Hepatocyte (in vitro differentiated cells): ENCODE measurements around the gene C16orf86. TPM values are rescaled to one million over a fixed set of nuclear protein-coding genes. Genes with fewer than 3 reads are reported as not detected.

Experiments
- DNase-seq: peaks from one replicate; pipeline ENCODE4 v3.0.0-alpha.2; 2016; ENCODE audit warnings: low spot score
- H2AFZ ChIP-seq: fragments of 200-600 bp; sonication (generic); 2 replicates; pipeline ENCODE4 v1.6.0; 2016; ENCODE audit warnings: antibody characterized with exemption, mild to moderate bottlenecking
- H3K27ac ChIP-seq: fragments of 200-600 bp; sonication (generic); 2 replicates; pipeline ENCODE4 v1.5.1; 2016; ENCODE audit warnings: mild to moderate bottlenecking
- H3K27me3 ChIP-seq: fragments of 200-600 bp; sonication (generic); 2 replicates; pipeline ENCODE4 v1.6.1; 2016
- H3K36me3 ChIP-seq: fragments of 200-600 bp; sonication (generic); replicated peaks from 2 replicates; pipeline ENCODE4 v1.5.1; 2016; ENCODE audit warnings: low read depth; ENCODE audit not compliant: insufficient read depth
- H3K4me1 ChIP-seq: fragments of 200-600 bp; sonication (generic); 2 replicates; pipeline ENCODE4 v1.5.1; 2016; ENCODE audit warnings: mild to moderate bottlenecking, moderate library complexity; ENCODE audit not compliant: insufficient read depth
- H3K4me2 ChIP-seq: fragments of 200-600 bp; sonication (generic); 2 replicates; pipeline ENCODE4 v1.6.0; 2016
- H3K4me3 ChIP-seq: fragments of 200-600 bp; sonication (generic); 2 replicates; pipeline ENCODE4 v1.5.1; 2016; ENCODE audit warnings: mild to moderate bottlenecking
- H3K79me2 ChIP-seq: fragments of 200-600 bp; sonication (generic); 2 replicates; pipeline ENCODE4 v1.6.0; 2017; ENCODE audit warnings: mild to moderate bottlenecking
- H3K9me2 ChIP-seq: fragments of 200-600 bp; sonication (generic); replicated peaks from 2 replicates; pipeline ENCODE4 v1.6.0; 2017; ENCODE audit warnings: mild to moderate bottlenecking; ENCODE audit not compliant: insufficient read depth
- H3K9me3 ChIP-seq: fragments of 200-600 bp; sonication (generic); 2 replicates; pipeline ENCODE4 v1.5.1; 2016; ENCODE audit warnings: low read depth, mild to moderate bottlenecking
- H4K20me1 ChIP-seq: fragments of 200-600 bp; sonication (generic); 2 replicates; pipeline ENCODE4 v1.6.0; 2016; ENCODE audit warnings: mild to moderate bottlenecking; ENCODE audit not compliant: insufficient read depth, poor library complexity, severe bottlenecking
- CTCF ChIP-seq: fragments of 200-600 bp; sonication (generic); IDR thresholded peaks from 2 replicates; pipeline ENCODE4 v1.5.1; 2016; ENCODE audit warnings: antibody characterized with exemption, mild to moderate bottlenecking; ENCODE audit not compliant: poor library complexity
- EZH2 ChIP-seq: fragments of 200-600 bp; sonication (generic); IDR thresholded peaks from 2 replicates; pipeline ENCODE4 v1.6.1; 2016; ENCODE audit warnings: antibody characterized with exemption, mild to moderate bottlenecking, borderline replicate concordance
- EZH2phosphoT487 ChIP-seq: fragments of 200-600 bp; sonication (generic); IDR thresholded peaks from one replicate; pipeline ENCODE4 v1.6.1; 2018; ENCODE audit warnings: antibody characterized with exemption, mild to moderate bottlenecking, low read depth, moderate library complexity; ENCODE audit not compliant: unreplicated experiment, severe bottlenecking
- WGBS: methylation state at CpG from one replicate; pipeline ENCODE4 v1.1.6; 2016; ENCODE audit warnings: low lambda C conversion rate; ENCODE audit errors: missing lambda C conversion rate; 5-methylcytosine and 5-hydroxymethylcytosine counted together
- polyA plus RNA-seq: library from polyadenylated mRNA; unstranded; fragments of >200 nt; fragmentation: Nextera tagmentation; extraction: Ambion mirVana; gene quantifications from 2 replicates; pipeline ENCODE4 v1.2.1, GENCODE V29; 2016
- total RNA-seq: library from RNA; depleted of rRNA; stranded (reverse); fragments of >200 nt; gene quantifications from 2 replicates; pipeline ENCODE4 v1.2.3, GENCODE V29; 2014

Gene C16orf86
- total and polyA plus RNA-seq, 2 experiments from 2014 or later: 2.3 to 4.1 TPM

- no peaks in the 10 kb centered on the region for H3K9me3 ChIP-seq
- no peak overlapping the region for H3K4me2 ChIP-seq
- no peaks in the 10 kb centered on the region for H3K9me2 ChIP-seq
- H3K27ac ChIP-seq: no peak overlapping the region
- TF ChIP-seq EZH2phosphoT487: no peak
- TF ChIP-seq EZH2: no peak
- TF ChIP-seq CTCF: no peak
- no peak overlapping the region for H3K4me3 ChIP-seq
- no peaks in the 10 kb centered on the region for H4K20me1 ChIP-seq
- H3K79me2 ChIP-seq: no peaks in the 10 kb centered on the region
- 90% methylated on average over 9 of the region's 13 CpGs for WGBS
- H3K36me3 ChIP-seq: no peaks in the 10 kb centered on the region
- peaks cover under 1% of the 10 kb centered on the region for H3K4me1 ChIP-seq
- DNase-seq: no peak
- peaks cover 36% of the 10 kb centered on the region for H3K27me3 ChIP-seq
- H2AFZ ChIP-seq: no peak overlapping the region
These were observed 18.9 kb upstream of the C16orf86 start for GRCh38 chr16:67647681-67648080.

- Histone ChIP-seq H3K4me3 (no peak overlapping the region), H2AFZ (no peak overlapping the region), H3K27ac (no peak overlapping the region), H3K4me1 (peaks cover 1% of the 10 kb centered on the region), H3K4me2 (no peak overlapping the region), H4K20me1 (no peaks in the 10 kb centered on the region), H3K9me3 (no peaks in the 10 kb centered on the region), H3K9me2 (no peaks in the 10 kb centered on the region), H3K79me2 (no peaks in the 10 kb centered on the region), H3K36me3 (no peaks in the 10 kb centered on the region), H3K27me3 (peaks cover 37% of the 10 kb centered on the region)
- no peak for DNase-seq
- WGBS: 85% methylated on average over 27 of the region's 65 CpGs
- TF ChIP-seq EZH2phosphoT487: no peak
- no peak for TF ChIP-seq EZH2
- TF ChIP-seq CTCF: no peak
These were observed 18.4 kb upstream of the C16orf86 start for GRCh38 chr16:67648088-67648763.

- H3K27me3 ChIP-seq: peaks cover 44% of the 10 kb centered on the region
- DNase-seq: no peak
- H3K9me3 ChIP-seq: no peaks in the 10 kb centered on the region
- H3K9me2 ChIP-seq: no peaks in the 10 kb centered on the region
- H3K4me1 ChIP-seq: peaks cover 7% of the 10 kb centered on the region
- H3K4me3 ChIP-seq: no peak overlapping the region
- H4K20me1 ChIP-seq: no peaks in the 10 kb centered on the region
- no peak overlapping the region for H2AFZ ChIP-seq
- no peaks in the 10 kb centered on the region for H3K79me2 ChIP-seq
- no peak overlapping the region for H3K27ac ChIP-seq
- H3K4me2 ChIP-seq: no peak overlapping the region
- 90% methylated on average over 32 of the region's 35 CpGs for WGBS
- TF ChIP-seq EZH2: no peak
- TF ChIP-seq EZH2phosphoT487: no peak
- TF ChIP-seq CTCF: no peak
- no peaks in the 10 kb centered on the region for H3K36me3 ChIP-seq
These were observed 17.7 kb upstream of the C16orf86 start for GRCh38 chr16:67648764-67649407.
